ENCODE measurements around the gene CCDC191.

DNA sequence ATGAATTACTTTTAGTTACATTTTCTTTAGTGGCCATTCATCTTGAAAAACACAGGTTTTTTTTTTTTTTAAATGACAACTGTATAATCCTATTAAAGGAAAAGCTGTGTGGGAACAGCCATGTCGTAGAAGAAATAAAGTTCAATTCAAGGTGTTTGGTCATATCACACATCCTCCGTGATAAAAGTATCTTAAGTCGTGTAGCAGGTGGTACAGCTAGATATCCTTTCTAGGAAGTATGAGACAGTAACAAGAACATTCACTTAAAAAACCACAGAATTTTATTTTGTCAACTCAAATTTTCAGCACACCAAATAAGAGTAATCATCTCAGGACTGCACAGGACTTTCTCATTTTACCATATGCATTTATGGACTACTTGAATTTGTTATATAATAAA is 92.4 kb downstream of the CCDC191 start:
- TF ChIP-seq ZNF274 (IDR thresholded peaks at IDR 0.05; ENCODE audit: low read depth, low read length): no peak
- TF ChIP-seq YY1 (IDR thresholded peaks at IDR 0.05; ENCODE audit: insufficient read depth, insufficient read length): no peak

Measured in NT2/D1 (cell line).